ENCODE measurements around the gene CPNE5. TPM values are rescaled to one million over a fixed set of nuclear protein-coding genes. Genes with fewer than 3 reads are reported as not detected.
A peak's percentile ranks its signal among the peaks of the same experiment; 100 is the strongest.

CPNE5 gene
- total and polyA plus RNA-seq, 4 experiments from 2014 or later, result 0.47 to 2.7 (median 1.3) TPM

GRCh38 chr6:36753671-36754405 lies 85.4 kb downstream of the CPNE5 start:
- peaks cover 0 to 13% (median 2%) of the 10 kb centered on the region in 8 donors for H3K9me3 Mint-ChIP-seq
- intact Hi-C loops (cut with micrococcal nuclease), result no loop called here
- H3K9me3 ChIP-seq (ENCODE audit: control insufficient read depth in 1 of 2, low read length in 2 of 2), result no peaks in the 10 kb centered on the region
- H3K4me1 ChIP-seq (ENCODE audit: insufficient read depth, low read length), result peaks cover 67% of the 10 kb centered on the region
- no peak overlapping the region for H3K4me3 ChIP-seq (ENCODE audit: low read length in 2 of 2)
- POLR2A ChIA-PET (ENCODE audit: partially characterized antibody), result interaction anchor here (1.3 to 2.6 kb wide), 3 partner anchors 16 to 75 kb away, joined by 3 to 7 read pairs (median 4); partner anchors contain the start of gene CDKN1A
- peaks cover 0 to 8% of the 10 kb centered on the region in 2 donors for H3K36me3 Mint-ChIP-seq
- H3K36me3 ChIP-seq (ENCODE audit: insufficient read depth, low read length), result no peaks in the 10 kb centered on the region
- peak overlapping the region; percentile 85 to 98 (median 95) for H3K27ac Mint-ChIP-seq
- peaks cover 50 to 76% (median 62%) of the 10 kb centered on the region in 4 donors for H3K4me1 Mint-ChIP-seq
- no peaks in the 10 kb centered on the region for H3K27me3 Mint-ChIP-seq
- CTCF ChIA-PET (ENCODE audit: partially characterized antibody), result interaction anchor here (0.9 to 9.0 kb wide), 8 partner anchors 8 to 139 kb away, joined by 3 to 108 read pairs (median 7); no protein-coding TSS in a partner anchor
- no peaks in the 10 kb centered on the region for H3K27me3 ChIP-seq (ENCODE audit: insufficient read depth, low read length)
- no peak for DNase-seq
- peak overlapping the region; percentile 76 for H3K27ac ChIP-seq (ENCODE audit: low read depth, low read length)
- peak overlapping the region in 4 of 8 donors; percentile 9 to 50 (median 47) for H3K4me3 Mint-ChIP-seq

GRCh38 chr6:36752886-36753506 lies 86.2 kb downstream of the CPNE5 start:
- H3K36me3 Mint-ChIP-seq, result peaks cover 0 to 8% of the 10 kb centered on the region in 2 donors
- CTCF ChIA-PET (ENCODE audit: partially characterized antibody), result interaction anchor here (0.6 to 9.0 kb wide), 10 partner anchors 8 to 357 kb away, joined by 3 to 108 read pairs (median 4); no protein-coding TSS in a partner anchor

GRCh38 chr6:36752187-36752885 lies 86.9 kb downstream of the CPNE5 start:
- H3K4me3 ChIP-seq (ENCODE audit: low read length in 2 of 2), result no peak overlapping the region
- peak overlapping the region; percentile 45 for H3K27ac ChIP-seq (ENCODE audit: low read depth, low read length)
- peaks cover 41 to 64% (median 53%) of the 10 kb centered on the region in 4 donors for H3K4me1 Mint-ChIP-seq
- intact Hi-C loops (cut with micrococcal nuclease), result no loop called here
- peak in 1 of 5 donors; percentile 65 for DNase-seq
- no peaks in the 10 kb centered on the region for H3K27me3 ChIP-seq (ENCODE audit: insufficient read depth, low read length)
- peaks cover 56% of the 10 kb centered on the region for H3K4me1 ChIP-seq (ENCODE audit: insufficient read depth, low read length)
- H3K4me3 Mint-ChIP-seq, result peak overlapping the region in 3 of 8 donors; percentile 29 to 65 (median 39)
- peaks cover 0 to 18% (median 5%) of the 10 kb centered on the region in 8 donors for H3K9me3 Mint-ChIP-seq
- H3K27ac Mint-ChIP-seq, result peak overlapping the region; percentile 69 to 96 (median 91)
- POLR2A ChIA-PET (ENCODE audit: partially characterized antibody), result interaction anchor here (0.7 kb wide), 1 partner anchor 8 kb away, joined by 3 read pairs; no protein-coding TSS in a partner anchor
- peaks cover 0 to 8% of the 10 kb centered on the region in 2 donors for H3K36me3 Mint-ChIP-seq
- CTCF ChIA-PET (ENCODE audit: partially characterized antibody), result interaction anchor here (0.6 to 2.9 kb wide), 7 partner anchors 8 to 357 kb away, joined by 3 to 10 read pairs (median 4); no protein-coding TSS in a partner anchor
- H3K36me3 ChIP-seq (ENCODE audit: insufficient read depth, low read length), result no peaks in the 10 kb centered on the region
- H3K9me3 ChIP-seq (ENCODE audit: control insufficient read depth in 1 of 2, low read length in 2 of 2), result no peaks in the 10 kb centered on the region
- no peaks in the 10 kb centered on the region for H3K27me3 Mint-ChIP-seq

More at GRCh38 chr6:36752886-36753506, 86.2 kb downstream of the CPNE5 start:
- Histone ChIP-seq H3K36me3 (ENCODE audit: insufficient read depth, low read length) (no peaks in the 10 kb centered on the region), H3K4me1 (ENCODE audit: insufficient read depth, low read length) (peaks cover 63% of the 10 kb centered on the region), H3K27ac (ENCODE audit: low read depth, low read length) (peak overlapping the region; percentile 45), H3K4me3 (ENCODE audit: low read length in 2 of 2) (no peak overlapping the region), H3K9me3 (ENCODE audit: control insufficient read depth in 1 of 2, low read length in 2 of 2) (no peaks in the 10 kb centered on the region), H3K27me3 (ENCODE audit: insufficient read depth, low read length) (no peaks in the 10 kb centered on the region)
- no peak for DNase-seq
- peaks cover 45 to 68% (median 57%) of the 10 kb centered on the region in 4 donors for H3K4me1 Mint-ChIP-seq
- H3K4me3 Mint-ChIP-seq, result peak overlapping the region in 1 of 8 donors; percentile 13
- H3K27me3 Mint-ChIP-seq, result no peaks in the 10 kb centered on the region
- H3K27ac Mint-ChIP-seq, result peak overlapping the region; percentile 4 to 97 (median 85)
- intact Hi-C loops (cut with micrococcal nuclease), result no loop called here
- peaks cover 0 to 18% (median 5%) of the 10 kb centered on the region in 8 donors for H3K9me3 Mint-ChIP-seq
- POLR2A ChIA-PET (ENCODE audit: partially characterized antibody), result interaction anchor here (0.7 to 1.3 kb wide), 2 partner anchors 9 to 74 kb away, joined by 3 read pairs; partner anchors contain the start of gene CDKN1A

GRCh38 chr6:36751833-36752186 lies 87.4 kb downstream of the CPNE5 start:
- Histone ChIP-seq H3K4me1 (ENCODE audit: insufficient read depth, low read length) (peaks cover 51% of the 10 kb centered on the region), H3K27me3 (ENCODE audit: insufficient read depth, low read length) (no peaks in the 10 kb centered on the region), H3K4me3 (ENCODE audit: low read length in 2 of 2) (no peak overlapping the region), H3K36me3 (ENCODE audit: insufficient read depth, low read length) (no peaks in the 10 kb centered on the region), H3K9me3 (ENCODE audit: control insufficient read depth in 1 of 2, low read length in 2 of 2) (no peaks in the 10 kb centered on the region), H3K27ac (ENCODE audit: low read depth, low read length) (peak overlapping the region; percentile 45)
- H3K27me3 Mint-ChIP-seq, result no peaks in the 10 kb centered on the region
- peaks cover 0 to 8% of the 10 kb centered on the region in 2 donors for H3K36me3 Mint-ChIP-seq
- H3K27ac Mint-ChIP-seq, result peak overlapping the region; percentile 23 to 96 (median 84)
- CTCF ChIA-PET (ENCODE audit: partially characterized antibody), result interaction anchor here (1.4 to 2.9 kb wide), 5 partner anchors 9 to 329 kb away, joined by 3 to 10 read pairs (median 4); no protein-coding TSS in a partner anchor
- H3K9me3 Mint-ChIP-seq, result peaks cover 0 to 18% (median 5%) of the 10 kb centered on the region in 8 donors
- intact Hi-C loops (cut with micrococcal nuclease), result no loop called here
- peaks cover 36 to 58% (median 48%) of the 10 kb centered on the region in 4 donors for H3K4me1 Mint-ChIP-seq
- no peak for DNase-seq
- H3K4me3 Mint-ChIP-seq, result peak overlapping the region in 1 of 8 donors; percentile 42
- POLR2A ChIA-PET (ENCODE audit: partially characterized antibody), result no interaction called here

GRCh38 chr6:36751091-36751490 lies 88.2 kb downstream of the CPNE5 start:
- peaks cover 0 to 8% of the 10 kb centered on the region in 2 donors for H3K36me3 Mint-ChIP-seq
- H3K27ac Mint-ChIP-seq, result peak overlapping the region in 6 of 7 donors; percentile 15 to 66 (median 58)

GRCh38 chr6:36749829-36750489 lies 89.3 kb downstream of the CPNE5 start:
- no peak for DNase-seq
- Mint-ChIP-seq H3K36me3 (peaks cover 0 to 8% of the 10 kb centered on the region in 2 donors), H3K4me1 (peaks cover 17 to 41% (median 31%) of the 10 kb centered on the region in 4 donors), H3K4me3 (peak overlapping the region in 1 of 8 donors; percentile 24), H3K27ac (peak overlapping the region in 3 of 7 donors; percentile 30 to 72 (median 53)), H3K9me3 (peaks cover 0 to 18% (median 5%) of the 10 kb centered on the region in 8 donors), H3K27me3 (no peaks in the 10 kb centered on the region)
- H3K36me3 ChIP-seq (ENCODE audit: insufficient read depth, low read length), result no peaks in the 10 kb centered on the region
- intact Hi-C loops (cut with micrococcal nuclease), result no loop called here
- H3K27ac ChIP-seq (ENCODE audit: low read depth, low read length), result no peak overlapping the region
- POLR2A ChIA-PET (ENCODE audit: partially characterized antibody), result no interaction called here
- CTCF ChIA-PET (ENCODE audit: partially characterized antibody), result interaction anchor here (4.2 kb wide), 1 partner anchor 9 kb away, joined by 23 read pairs; no protein-coding TSS in a partner anchor
- H3K9me3 ChIP-seq (ENCODE audit: control insufficient read depth in 1 of 2, low read length in 2 of 2), result no peaks in the 10 kb centered on the region
- H3K4me1 ChIP-seq (ENCODE audit: insufficient read depth, low read length), result peaks cover 33% of the 10 kb centered on the region
- H3K27me3 ChIP-seq (ENCODE audit: insufficient read depth, low read length), result no peaks in the 10 kb centered on the region
- H3K4me3 ChIP-seq (ENCODE audit: low read length in 2 of 2), result no peak overlapping the region

More at GRCh38 chr6:36751091-36751490, 88.2 kb downstream of the CPNE5 start:
- Histone ChIP-seq H3K4me1 (ENCODE audit: insufficient read depth, low read length) (peaks cover 44% of the 10 kb centered on the region), H3K4me3 (ENCODE audit: low read length in 2 of 2) (no peak overlapping the region), H3K9me3 (ENCODE audit: control insufficient read depth in 1 of 2, low read length in 2 of 2) (no peaks in the 10 kb centered on the region), H3K27ac (ENCODE audit: low read depth, low read length) (no peak overlapping the region), H3K27me3 (ENCODE audit: insufficient read depth, low read length) (no peaks in the 10 kb centered on the region), H3K36me3 (ENCODE audit: insufficient read depth, low read length) (no peaks in the 10 kb centered on the region)
- CTCF ChIA-PET (ENCODE audit: partially characterized antibody), result interaction anchor here (2.9 to 4.2 kb wide), 2 partner anchors 8 to 127 kb away, joined by 10 to 23 read pairs; no protein-coding TSS in a partner anchor
- Mint-ChIP-seq H3K9me3 (peaks cover 0 to 18% (median 5%) of the 10 kb centered on the region in 8 donors), H3K27me3 (no peaks in the 10 kb centered on the region), H3K4me1 (peaks cover 29 to 51% (median 42%) of the 10 kb centered on the region in 4 donors), H3K4me3 (peak overlapping the region in 3 of 8 donors; percentile 2 to 21 (median 20))
- DNase-seq, result no peak
- POLR2A ChIA-PET (ENCODE audit: partially characterized antibody), result no interaction called here
- intact Hi-C loops (cut with micrococcal nuclease), result no loop called here
